ENCODE results near the gene MARK3.
A peak's percentile ranks its signal among the peaks of the same experiment; 100 is the strongest.

MARK3 gene

GRCh38 chr14:103528587-103529382 is 143.6 kb downstream of the MARK3 start, which contains the start of gene TRMT61A:
TSS of gene TRMT61A (plus strand) at chr14:103529196. CDS start at chr14:103529979, 783 bp downstream.
- DNase-seq, result peak; percentile 88

GRCh38 chr14:103529383-103530365 is 144.5 kb downstream of the MARK3 start:
- DNase-seq, result no peak

- no peak for DNase-seq
These were observed 145.2 kb downstream of the MARK3 start for GRCh38 chr14:103530390-103530789.

- no peak for DNase-seq
These were observed 145.6 kb downstream of the MARK3 start for GRCh38 chr14:103530831-103531230.

GRCh38 chr14:103531421-103532215 is 146.4 kb downstream of the MARK3 start:
- no peak for DNase-seq

- no peak for DNase-seq
These were observed 147.3 kb downstream of the MARK3 start for GRCh38 chr14:103532216-103533136.

GRCh38 chr14:103533137-103533998 is 148.2 kb downstream of the MARK3 start:
- DNase-seq, result peak; percentile 54

- no peak for DNase-seq
These were observed 148.9 kb downstream of the MARK3 start for GRCh38 chr14:103533999-103534575.

GRCh38 chr14:103534576-103535061 is 149.4 kb downstream of the MARK3 start:
- DNase-seq, result no peak

GRCh38 chr14:103535081-103535890 is 150.1 kb downstream of the MARK3 start:
- no peak for DNase-seq

- no peak for DNase-seq
These were observed 150.8 kb downstream of the MARK3 start for GRCh38 chr14:103535891-103536565.

- no peak for DNase-seq
These were observed 151.5 kb downstream of the MARK3 start for GRCh38 chr14:103536693-103537092.

GRCh38 chr14:103537175-103537990 is 152.2 kb downstream of the MARK3 start:
- peak; percentile 44 for DNase-seq

- DNase-seq, result no peak
These were observed 153.3 kb downstream of the MARK3 start for GRCh38 chr14:103538291-103539055.

GRCh38 chr14:103539056-103539825 is 154.0 kb downstream of the MARK3 start:
- DNase-seq, result no peak
